PC-9 (cell line): ENCODE data around the gene TNFRSF14. TPM values are rescaled to one million over a fixed set of nuclear protein-coding genes. Genes with fewer than 3 reads are reported as not detected.

Experiments
- BruUV-seq: library from RNA; stranded (reverse); fragments of 400-500 nt; replicated peaks from 2 replicates; lab custom pipeline; 2021; lab: Mats Ljungman, UMichigan
- CTCF ChIA-PET: fragments of 300-600 bp; sonication (Branson Sonifier 250); formaldehyde crosslinking; loops from one replicate; lab custom pipeline; 2022; ENCODE audit warnings: antibody characterized with exemption; lab: Charles Lee
- POLR2A ChIA-PET: fragments of 300-600 bp; sonication (Branson Sonifier 250); formaldehyde crosslinking; loops from one replicate; lab custom pipeline; 2022; ENCODE audit warnings: antibody characterized with exemption; ENCODE audit not compliant: unreplicated experiment; lab: Charles Lee
- DNase-seq, 2 experiments: peaks; one replicate each; pipeline versions ENCODE4 v3.0.0 to v3.0.0-alpha.2; 2015 to 2022; ENCODE audit warnings: mixed read lengths in 1 of 2
- H2AFZ ChIP-seq: fragments of 200-600 bp; sonication (generic); 2 replicates; pipeline ENCODE4 v1.8.1; 2017; ENCODE audit warnings: antibody characterized with exemption
- H3F3A ChIP-seq: fragments of 200-600 bp; sonication (generic); 2 replicates; pipeline ENCODE4 v1.8.1; 2017; ENCODE audit warnings: antibody characterized with exemption, mild to moderate bottlenecking, low read depth; ENCODE audit not compliant: insufficient read depth
- H3K27ac ChIP-seq: fragments of 200-600 bp; sonication (generic); 2 replicates; pipeline ENCODE4 v1.6.1; 2016; ENCODE audit warnings: mixed run types
- H3K27me3 ChIP-seq: fragments of 200-600 bp; sonication (generic); 2 replicates; pipeline ENCODE4 v1.6.1; 2016; ENCODE audit warnings: low read depth, mixed run types; ENCODE audit not compliant: insufficient read depth
- H3K36me3 ChIP-seq: fragments of 200-600 bp; sonication (generic); 2 replicates; pipeline ENCODE4 v1.6.1; 2016; ENCODE audit warnings: low read depth, mixed run types
- H3K4me1 ChIP-seq: fragments of 200-600 bp; sonication (generic); replicated peaks from 2 replicates; pipeline ENCODE4 v1.6.1; 2016; ENCODE audit warnings: mixed run types; ENCODE audit not compliant: insufficient read depth
- H3K4me2 ChIP-seq: fragments of 200-600 bp; sonication (generic); 2 replicates; pipeline ENCODE4 v1.6.1; 2017; ENCODE audit warnings: mixed run types
- H3K4me3 ChIP-seq: fragments of 200-600 bp; sonication (generic); 2 replicates; pipeline ENCODE4 v1.6.1; 2016; ENCODE audit warnings: mixed run types
- H3K79me2 ChIP-seq: fragments of 200-600 bp; sonication (generic); 2 replicates; pipeline ENCODE4 v1.6.1; 2017; ENCODE audit warnings: low read depth, mixed run types
- H3K9me2 ChIP-seq: fragments of 200-600 bp; sonication (generic); 2 replicates; pipeline ENCODE4 v1.8.1; 2017; ENCODE audit warnings: mild to moderate bottlenecking; ENCODE audit not compliant: insufficient read depth
- H3K9me3 ChIP-seq: fragments of 200-600 bp; sonication (generic); 2 replicates; pipeline ENCODE4 v1.8.1; 2016; ENCODE audit warnings: low read depth; ENCODE audit not compliant: insufficient read depth
- H4K20me1 ChIP-seq: fragments of 200-600 bp; sonication (generic); 2 replicates; pipeline ENCODE4 v1.8.1; 2017; ENCODE audit not compliant: insufficient read depth
- EZH2 ChIP-seq: fragments of 200-600 bp; sonication (generic); IDR thresholded peaks from 2 replicates; pipeline ENCODE4 v1.8.0; 2017; ENCODE audit warnings: antibody characterized with exemption, low read depth
- intact Hi-C: fragments of 100-400 bp; cut with micrococcal nuclease; formaldehyde crosslinking; loops from one replicate; pipeline ENCODE4 v1.10.0; 2022; ENCODE audit not compliant: unreplicated experiment
- total RNA-seq: library from RNA; stranded (reverse); gene quantifications from 2 replicates; pipeline ENCODE4 v1.2.3, GENCODE V29; 2021
- TF ChIP-seq, protein P1 (sequence below): fragments of 200-600 bp; sonication (generic); conservative IDR thresholded peaks from 2 replicates; pipeline ENCODE4 v1.6.1; 2017; ENCODE audit warnings: mixed run types, antibody characterized with exemption, mild to moderate bottlenecking, moderate library complexity

Gene TNFRSF14
- total RNA-seq, 1 experiment from 2014 or later, result 9.9 TPM

DNA sequence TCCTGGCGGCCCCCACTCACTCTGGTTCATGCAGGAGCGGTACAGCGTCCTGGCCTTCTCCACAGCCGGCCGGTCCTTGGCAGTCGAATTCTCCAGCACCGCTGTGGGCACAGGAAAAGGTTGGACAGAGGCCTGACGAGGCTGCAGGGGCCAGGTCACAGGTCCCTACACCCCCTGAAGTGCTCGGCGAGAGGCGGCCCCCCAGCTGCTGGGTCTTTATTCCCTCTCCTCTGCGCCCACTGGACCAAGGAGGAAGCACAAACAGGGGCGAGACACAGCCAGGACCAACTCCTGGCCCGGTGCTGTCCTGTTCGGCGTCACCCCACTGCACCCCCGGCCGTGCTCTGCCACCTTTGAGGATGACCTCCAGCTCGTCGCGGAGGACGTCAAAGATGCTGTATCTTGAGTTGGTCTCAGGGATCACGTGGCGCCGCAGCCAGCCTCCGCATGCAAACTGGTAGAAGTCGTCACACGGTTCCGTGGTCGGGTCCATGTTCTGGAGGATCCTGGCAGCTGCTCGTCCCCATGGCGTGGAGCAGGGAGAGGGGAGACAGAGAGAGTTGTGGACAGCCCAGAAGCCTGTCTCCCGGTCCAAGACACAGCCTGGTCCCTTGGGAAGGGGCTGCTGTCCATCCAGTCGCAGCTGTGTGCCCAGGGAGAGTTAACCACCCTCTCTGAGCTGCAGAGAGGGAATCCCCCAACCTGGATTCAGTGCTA is 53.3 kb downstream of the TNFRSF14 start:
- no peak overlapping the region for H3K4me2 ChIP-seq
- no peak overlapping the region for H3K4me3 ChIP-seq
- H3K79me2 ChIP-seq, result no peaks in the 10 kb centered on the region
- no peaks in the 10 kb centered on the region for H3K36me3 ChIP-seq
- ChIA-PET POLR2A (no interaction called here), CTCF (no interaction called here)
- BruUV-seq, result no TSS peak
- H4K20me1 ChIP-seq, result no peaks in the 10 kb centered on the region
- no peak for TF ChIP-seq EZH2
- TF ChIP-seq, protein P1, sequence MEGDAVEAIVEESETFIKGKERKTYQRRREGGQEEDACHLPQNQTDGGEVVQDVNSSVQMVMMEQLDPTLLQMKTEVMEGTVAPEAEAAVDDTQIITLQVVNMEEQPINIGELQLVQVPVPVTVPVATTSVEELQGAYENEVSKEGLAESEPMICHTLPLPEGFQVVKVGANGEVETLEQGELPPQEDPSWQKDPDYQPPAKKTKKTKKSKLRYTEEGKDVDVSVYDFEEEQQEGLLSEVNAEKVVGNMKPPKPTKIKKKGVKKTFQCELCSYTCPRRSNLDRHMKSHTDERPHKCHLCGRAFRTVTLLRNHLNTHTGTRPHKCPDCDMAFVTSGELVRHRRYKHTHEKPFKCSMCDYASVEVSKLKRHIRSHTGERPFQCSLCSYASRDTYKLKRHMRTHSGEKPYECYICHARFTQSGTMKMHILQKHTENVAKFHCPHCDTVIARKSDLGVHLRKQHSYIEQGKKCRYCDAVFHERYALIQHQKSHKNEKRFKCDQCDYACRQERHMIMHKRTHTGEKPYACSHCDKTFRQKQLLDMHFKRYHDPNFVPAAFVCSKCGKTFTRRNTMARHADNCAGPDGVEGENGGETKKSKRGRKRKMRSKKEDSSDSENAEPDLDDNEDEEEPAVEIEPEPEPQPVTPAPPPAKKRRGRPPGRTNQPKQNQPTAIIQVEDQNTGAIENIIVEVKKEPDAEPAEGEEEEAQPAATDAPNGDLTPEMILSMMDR, result no peak
- no peaks in the 10 kb centered on the region for H3K4me1 ChIP-seq
- DNase-seq, result no peak
- H3F3A ChIP-seq, result peaks cover 9% of the 10 kb centered on the region; the same call in 1 of the 2 replicates
- intact Hi-C loops, result no loop called here
- H3K27ac ChIP-seq, result no peak overlapping the region
- no peaks in the 10 kb centered on the region for H3K9me3 ChIP-seq
- no peaks in the 10 kb centered on the region for H3K9me2 ChIP-seq
- H3K27me3 ChIP-seq, result peaks cover 69% of the 10 kb centered on the region
- no peak overlapping the region for H2AFZ ChIP-seq

- Histone ChIP-seq H3K4me1 (no peaks in the 10 kb centered on the region), H3K27me3 (peaks cover 69% of the 10 kb centered on the region), H3K4me2 (no peak overlapping the region), H3K79me2 (no peaks in the 10 kb centered on the region), H4K20me1 (no peaks in the 10 kb centered on the region), H2AFZ (no peak overlapping the region), H3K27ac (no peak overlapping the region), H3K4me3 (no peak overlapping the region), H3K36me3 (no peaks in the 10 kb centered on the region), H3K9me3 (no peaks in the 10 kb centered on the region), H3K9me2 (no peaks in the 10 kb centered on the region), H3F3A (peaks cover 9% of the 10 kb centered on the region; the same call in 1 of the 2 replicates)
- intact Hi-C loops, result no loop called here
- POLR2A ChIA-PET, result no interaction called here
- DNase-seq, result no peak
- CTCF ChIA-PET, result no interaction called here
- TF ChIP-seq EZH2, result no peak
- TF ChIP-seq, protein P1, result no peak
- BruUV-seq, result no TSS peak
Measured at GRCh38 chr1:2610036-2610959, 54.1 kb downstream of the TNFRSF14 start.

DNA sequence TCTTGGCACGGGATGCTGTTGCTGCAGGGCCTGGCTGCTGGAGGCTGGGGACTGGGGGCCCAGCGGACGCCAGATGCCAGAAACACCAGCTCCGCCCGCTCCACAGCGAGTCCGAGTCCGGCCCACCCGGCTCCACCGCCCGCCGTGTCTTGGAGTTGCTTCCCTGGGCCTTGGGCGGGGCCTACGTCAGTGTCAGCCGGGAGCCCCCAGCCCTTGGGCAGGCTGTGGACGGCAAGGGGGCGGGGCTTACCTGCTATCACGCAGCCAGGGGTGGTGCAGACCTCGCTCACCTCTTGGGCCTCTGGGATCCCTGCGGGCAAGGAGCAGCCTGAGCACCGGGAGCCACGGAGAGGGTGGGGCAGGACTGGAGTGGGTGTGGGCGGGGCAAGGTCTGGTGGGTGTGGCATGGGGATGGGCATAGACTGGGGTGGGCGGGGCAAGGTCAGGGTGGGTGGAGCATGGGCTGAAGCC is 54.9 kb downstream of the TNFRSF14 start:
- no peak for TF ChIP-seq EZH2
- TF ChIP-seq, protein P1, result no peak
- no peaks in the 10 kb centered on the region for H3K79me2 ChIP-seq
- POLR2A ChIA-PET, result no interaction called here
- H3K4me3 ChIP-seq, result no peak overlapping the region
- no TSS peak for BruUV-seq
- intact Hi-C loops, result no loop called here
- CTCF ChIA-PET, result no interaction called here
- H3F3A ChIP-seq, result peaks cover 9% of the 10 kb centered on the region; the same call in 1 of the 2 replicates
- peak in 1 of 2 experiments; percentile 48 for DNase-seq
- H3K9me3 ChIP-seq, result no peaks in the 10 kb centered on the region
- H3K27ac ChIP-seq, result no peak overlapping the region
- peaks cover 73% of the 10 kb centered on the region for H3K27me3 ChIP-seq
- H2AFZ ChIP-seq, result no peak overlapping the region
- no peaks in the 10 kb centered on the region for H3K4me1 ChIP-seq
- no peaks in the 10 kb centered on the region for H3K36me3 ChIP-seq
- no peaks in the 10 kb centered on the region for H3K9me2 ChIP-seq
- no peak overlapping the region for H3K4me2 ChIP-seq
- no peaks in the 10 kb centered on the region for H4K20me1 ChIP-seq
